Measurements from ENCODE around the gene AOPEP.
"Not testable (repeated sequence)": the region's sequence is repeated elsewhere in the genome, so short reads cannot be mapped to it uniquely, and the experiment has no call there.

AOPEP gene

DNA sequence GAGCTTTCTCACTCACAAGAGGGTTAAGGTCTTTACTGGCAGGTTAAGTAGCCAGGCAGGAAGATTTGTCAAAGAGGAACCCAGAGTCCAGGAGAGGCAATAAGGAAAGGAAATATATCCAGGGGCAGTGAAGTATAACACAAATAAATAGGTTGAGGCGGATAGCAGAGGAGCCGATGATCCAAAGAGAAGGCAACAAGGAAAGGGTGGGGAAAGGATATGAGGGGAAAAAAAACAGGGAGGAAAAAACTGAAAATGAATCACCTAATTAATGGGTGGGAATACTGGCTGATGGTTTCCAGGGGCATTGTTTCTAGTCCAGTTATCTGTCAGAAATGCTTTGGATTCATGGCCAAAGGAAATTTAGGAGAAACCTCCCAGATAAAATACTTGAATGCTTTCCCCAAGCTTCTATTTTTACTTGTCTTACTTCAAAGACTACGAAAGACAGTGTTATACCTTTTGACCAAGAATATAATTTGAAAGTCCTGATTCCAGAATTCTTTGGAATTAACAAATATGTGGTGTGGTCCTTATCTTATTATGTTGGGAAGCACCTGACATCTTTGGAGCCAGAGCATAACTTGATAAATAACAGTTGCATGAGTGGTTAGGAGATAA, 146.5 kb downstream of the AOPEP start:
- DNase-seq, result no peak

DNA sequence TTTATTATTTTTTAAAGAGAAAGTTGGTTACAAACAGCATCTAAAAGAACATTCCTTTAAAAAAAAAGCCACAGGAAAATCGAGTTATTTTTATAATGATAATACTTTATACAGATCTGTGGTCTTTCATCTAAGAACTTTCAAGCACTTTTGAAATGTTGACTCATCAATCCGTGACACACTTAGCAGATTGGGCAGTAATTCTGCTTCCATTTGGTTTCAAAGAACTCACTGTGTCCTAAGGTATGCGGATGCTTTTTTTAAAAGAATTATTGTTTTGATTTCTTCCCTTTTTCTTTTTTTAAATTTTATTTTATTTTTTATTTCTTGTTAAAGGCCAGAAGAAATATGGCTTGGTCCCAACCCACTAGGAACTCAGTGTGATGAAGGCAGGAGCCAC, 147.8 kb downstream of the AOPEP start:
- DNase-seq, result no peak

DNA sequence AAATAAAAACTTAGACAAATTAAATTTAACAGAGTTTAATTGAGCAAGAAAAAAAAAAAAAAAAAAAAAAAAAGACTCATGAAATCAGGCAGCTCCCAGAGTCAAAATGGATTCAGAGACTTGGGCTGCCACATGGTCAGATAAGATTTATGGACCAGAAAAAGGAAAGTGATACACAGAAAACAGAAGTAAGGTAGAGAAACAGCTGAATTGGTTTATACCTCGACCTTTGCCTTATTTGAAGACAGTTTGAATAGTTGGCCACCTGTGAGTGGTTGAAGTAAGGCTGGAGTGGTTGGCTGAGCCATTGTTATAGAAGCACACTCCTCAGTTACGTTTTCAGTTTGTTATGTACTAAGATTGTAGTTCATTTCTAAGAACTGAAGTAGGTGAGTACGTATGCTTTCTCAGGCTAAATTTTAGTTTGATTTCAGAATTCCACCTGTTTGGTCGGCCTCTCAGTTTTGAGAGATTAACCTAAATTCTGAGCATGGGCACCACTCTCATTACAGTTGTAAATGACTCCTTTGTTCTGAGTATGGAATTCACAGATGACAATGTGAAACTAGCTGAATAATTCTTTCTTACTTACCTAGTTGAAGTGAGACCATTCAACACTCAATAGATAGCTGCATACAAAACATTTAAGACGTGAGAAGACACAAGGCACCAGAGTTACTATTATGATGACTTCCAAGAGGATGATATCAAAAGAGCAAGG, 149.0 kb downstream of the AOPEP start:
- no peak for DNase-seq

DNA sequence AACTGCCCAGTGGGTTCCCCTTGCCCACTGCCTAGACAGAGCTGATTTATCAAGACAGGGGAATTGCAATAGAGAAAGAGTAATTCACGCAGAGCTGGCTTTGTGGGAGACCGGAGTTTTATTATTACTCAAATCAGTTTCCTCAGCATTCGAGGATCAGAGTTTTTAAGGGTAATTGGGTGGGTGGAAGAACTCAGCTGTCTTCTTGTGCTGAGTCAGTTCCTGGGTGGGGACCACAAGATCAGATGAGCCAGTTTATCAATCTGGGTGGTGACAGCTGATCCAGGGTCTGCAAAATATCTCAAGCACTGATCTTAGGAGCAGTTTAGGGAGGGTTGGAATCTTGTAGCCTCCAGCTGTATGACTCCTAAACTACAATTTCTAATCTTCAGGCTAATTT, 152.3 kb downstream of the AOPEP start:
- not testable (repeated sequence) for DNase-seq

DNA sequence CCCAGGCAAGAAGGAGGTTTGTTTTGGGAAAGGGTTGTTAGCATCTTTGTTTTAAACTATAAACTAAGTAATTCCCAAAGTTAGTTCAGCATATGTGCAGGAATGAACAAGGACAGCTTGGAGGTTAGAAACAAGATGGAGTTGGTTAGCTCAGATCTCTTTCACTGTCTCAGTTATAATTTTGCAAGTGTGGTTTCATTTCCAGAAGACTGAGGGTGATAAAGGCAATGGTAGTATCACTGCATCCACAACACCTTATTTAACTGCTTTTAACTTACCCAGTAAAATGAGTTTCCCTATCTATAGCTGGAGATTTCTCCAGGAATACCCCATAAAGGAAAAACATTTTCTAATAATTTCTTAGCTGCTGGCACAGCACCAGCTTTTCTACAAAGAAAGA, 152.7 kb downstream of the AOPEP start:
- no peak for DNase-seq

DNA sequence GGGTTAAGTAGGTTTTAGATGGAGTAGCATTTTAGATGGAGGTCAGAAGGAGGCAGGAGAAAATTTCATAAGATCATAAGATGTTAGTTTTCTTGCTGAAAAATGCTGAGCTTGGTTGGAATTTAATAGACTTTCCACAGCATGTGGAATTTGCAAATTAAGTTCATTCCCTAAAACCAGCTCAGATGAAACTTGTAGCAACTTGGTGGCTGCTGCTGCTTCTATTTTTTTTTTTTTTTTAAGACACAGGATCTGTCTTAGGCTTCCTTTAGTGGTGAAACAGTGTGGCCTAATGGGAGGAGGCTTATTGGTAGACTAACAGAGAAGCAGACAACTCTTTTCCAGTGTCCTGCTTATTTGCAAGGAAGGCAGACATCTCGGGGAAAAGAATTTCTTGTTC, 154.5 kb downstream of the AOPEP start:
- no peak for DNase-seq

DNA sequence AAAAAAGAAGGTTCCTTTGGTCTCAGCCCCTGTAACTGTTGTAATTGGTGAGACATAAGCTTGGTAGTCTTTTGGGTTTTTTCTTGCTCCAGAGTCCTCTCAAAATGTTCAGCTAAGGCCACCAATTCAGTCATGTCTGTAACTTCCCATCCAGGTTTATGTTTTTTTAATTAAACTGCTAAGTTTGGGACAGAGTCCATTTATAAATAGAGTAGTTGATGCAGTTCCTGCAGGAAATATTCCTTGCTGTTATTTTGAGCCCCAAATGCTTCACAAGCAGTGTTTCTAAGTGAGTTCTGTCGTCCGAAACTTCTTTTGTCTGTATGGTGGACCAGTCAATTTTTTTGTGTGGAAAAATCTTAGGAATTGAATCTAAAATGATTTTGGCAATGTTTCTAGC, 155.0 kb downstream of the AOPEP start:
- DNase-seq, result no peak

DNA sequence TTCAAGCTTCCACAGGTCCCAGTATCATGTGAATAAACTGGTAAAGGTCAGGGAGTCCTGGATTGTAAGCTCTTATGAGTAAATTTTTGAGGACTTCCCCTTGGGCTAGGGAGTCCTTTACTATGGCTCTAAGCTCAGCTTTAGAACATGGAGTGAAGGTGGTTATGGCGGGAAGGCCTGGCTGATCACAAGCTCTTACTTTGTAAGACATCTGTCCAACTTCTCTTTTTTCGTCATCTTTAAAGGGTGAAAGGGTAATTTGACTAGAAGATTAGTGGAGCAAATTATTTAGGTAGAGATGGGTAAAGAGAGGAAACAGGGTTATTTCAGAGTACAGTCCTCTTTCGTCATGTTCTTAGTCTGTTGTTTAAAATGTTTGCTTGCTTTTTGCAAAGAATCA, 155.4 kb downstream of the AOPEP start:
- DNase-seq, result no peak

DNA sequence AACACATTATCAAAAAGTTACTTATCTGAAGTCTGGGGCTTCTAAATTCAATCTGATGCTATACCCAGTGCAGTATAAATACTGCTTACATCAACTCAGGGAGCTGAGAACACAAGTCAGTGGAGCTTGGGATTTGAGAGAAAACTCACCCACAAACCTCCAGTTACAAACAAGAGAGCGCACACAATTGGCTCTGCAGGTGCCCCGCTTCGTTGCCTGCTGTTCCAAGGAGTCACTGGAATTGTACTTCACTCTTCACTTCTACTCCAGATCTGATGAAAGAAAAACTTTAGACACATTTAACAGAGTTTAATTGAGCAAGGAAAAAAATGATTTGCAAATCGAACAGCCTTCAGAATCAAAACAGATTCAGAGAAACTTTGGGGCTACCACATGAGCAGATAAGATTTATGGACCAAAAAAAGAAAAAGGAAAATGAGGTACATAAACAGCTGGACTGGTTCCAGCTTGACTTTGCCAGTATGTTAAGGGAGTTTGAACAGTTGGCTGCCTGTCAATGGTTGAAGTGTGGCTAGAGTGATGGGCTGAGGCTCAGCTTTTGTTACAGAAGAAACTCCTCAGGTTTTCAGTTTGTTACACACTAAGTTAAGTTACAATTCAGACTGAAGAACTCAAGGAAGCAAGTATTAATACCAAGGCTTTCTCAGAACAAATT, 156.6 kb downstream of the AOPEP start:
- DNase-seq, result no peak

DNA sequence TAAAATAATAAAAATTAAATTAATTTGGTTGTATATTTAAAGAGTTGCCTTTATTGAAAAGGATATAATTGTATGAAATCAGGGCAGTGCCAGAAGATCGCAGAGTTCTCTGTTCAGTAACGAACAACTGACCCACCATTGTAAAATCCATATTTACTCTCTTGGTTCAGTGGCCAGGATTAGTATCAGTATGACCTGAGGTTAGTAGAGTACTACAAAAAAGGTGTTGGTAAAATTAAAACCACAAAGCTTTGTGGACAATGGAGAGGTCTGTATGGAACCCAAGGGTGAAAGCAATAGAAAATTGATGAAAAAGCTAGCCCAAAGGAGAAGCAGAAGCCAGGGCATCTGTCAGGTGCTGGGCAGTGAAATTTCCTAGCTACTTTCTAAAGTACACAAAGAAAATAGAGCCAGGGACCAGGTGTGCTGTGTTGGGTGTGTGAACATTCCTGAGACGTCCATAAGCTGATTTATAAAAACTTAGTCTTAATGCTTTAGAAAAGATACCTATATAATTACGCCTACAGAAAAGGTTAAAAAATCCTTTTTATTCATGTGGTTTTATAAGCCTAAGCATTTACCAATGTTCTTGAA, 159.5 kb downstream of the AOPEP start:
- DNase-seq, result no peak

DNA sequence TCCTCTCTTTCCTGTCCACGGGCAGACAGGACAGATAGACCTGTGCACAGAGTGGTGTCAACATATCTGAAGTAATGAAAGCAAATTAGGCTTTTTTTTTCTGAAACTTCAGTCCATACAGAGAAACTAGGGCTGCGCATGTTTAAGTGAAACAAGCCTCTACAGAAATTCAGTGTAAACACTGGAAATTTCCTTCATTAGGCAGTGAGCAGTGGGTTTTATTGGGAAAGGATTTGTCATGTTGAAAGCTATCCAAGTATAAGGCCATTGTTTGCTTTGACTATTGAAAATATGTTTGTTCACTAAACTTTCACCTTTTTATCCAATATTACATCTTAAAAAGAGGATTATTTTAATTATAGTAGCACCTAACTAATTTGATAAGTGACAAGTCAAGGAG, 161.2 kb downstream of the AOPEP start:
- DNase-seq, result no peak

DNA sequence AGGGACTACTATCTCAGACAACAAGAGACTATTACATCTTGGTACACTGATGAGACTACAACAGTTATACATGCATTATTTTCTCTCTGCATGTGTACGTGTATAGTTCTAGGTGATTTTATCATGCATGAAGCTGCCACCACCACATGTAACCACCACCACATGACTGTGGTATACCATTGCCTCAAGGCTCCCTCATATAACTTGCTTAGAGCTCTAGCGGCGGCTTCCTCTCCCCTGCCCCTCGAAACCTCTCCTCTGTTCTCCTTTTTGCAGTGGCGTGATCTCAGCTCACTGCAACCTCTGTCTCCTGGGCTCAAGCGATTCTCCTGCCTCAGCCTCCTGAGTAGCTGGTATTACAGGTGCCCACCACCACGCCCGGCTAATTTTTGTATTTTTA, 162.3 kb downstream of the AOPEP start:
- no peak for DNase-seq

DNA sequence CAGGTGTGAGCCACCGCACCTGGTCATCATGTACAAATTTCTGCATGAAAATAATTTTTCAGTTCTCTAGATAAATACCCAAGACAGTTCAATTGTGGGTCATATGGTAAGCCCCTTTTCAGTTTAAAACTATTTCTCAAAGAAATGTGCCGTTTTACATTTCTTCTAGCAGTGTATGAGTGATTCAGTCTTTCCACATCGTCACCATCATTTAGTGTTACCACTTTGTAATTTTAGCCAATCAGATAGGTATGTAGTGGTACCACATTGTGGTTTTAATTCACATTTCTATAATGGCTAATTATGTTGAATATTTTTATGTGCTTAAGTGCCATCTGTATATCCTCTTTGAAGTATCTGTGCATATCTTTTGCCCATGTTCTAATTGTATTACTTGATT, 163.1 kb downstream of the AOPEP start:
- no peak for DNase-seq

DNA sequence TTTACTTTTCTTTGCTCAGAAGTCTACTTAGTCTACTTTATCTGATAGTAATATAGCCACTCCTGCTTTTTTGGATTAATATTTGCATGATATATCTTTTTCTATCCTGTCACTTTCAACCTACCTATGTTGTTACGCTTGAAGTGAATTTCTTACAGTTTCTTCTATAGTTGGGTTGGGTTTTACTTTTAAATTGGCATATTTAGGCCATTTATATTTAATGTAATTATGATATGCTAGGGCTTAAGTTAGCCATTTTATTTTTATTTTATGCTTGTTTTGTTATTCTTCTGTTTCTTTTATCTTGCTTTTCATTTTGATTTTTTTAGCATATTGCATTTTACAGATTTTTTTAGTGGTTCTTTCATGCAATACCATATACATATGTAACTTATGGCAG, 164.7 kb downstream of the AOPEP start:
- DNase-seq, result no peak

DNA sequence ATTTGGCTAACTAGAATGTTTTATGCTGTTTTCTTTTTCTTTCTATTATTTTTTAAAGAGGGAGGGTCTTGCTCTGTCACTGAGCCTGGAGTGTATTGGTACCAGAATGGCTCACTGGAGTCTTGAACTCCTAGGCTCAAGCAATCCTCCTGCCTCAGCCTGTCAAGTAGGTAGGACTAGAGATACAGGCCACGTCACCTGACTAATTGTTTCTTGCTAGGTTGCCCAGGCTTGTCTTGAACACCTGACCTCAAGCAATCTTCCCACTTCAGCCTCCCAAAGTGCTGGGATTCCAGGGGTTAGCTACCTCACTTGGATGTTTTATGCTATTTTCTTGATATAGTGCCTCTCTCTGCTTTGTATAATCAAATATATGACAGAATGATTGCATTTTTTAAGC, 166.2 kb downstream of the AOPEP start:
- DNase-seq, result no peak

DNA sequence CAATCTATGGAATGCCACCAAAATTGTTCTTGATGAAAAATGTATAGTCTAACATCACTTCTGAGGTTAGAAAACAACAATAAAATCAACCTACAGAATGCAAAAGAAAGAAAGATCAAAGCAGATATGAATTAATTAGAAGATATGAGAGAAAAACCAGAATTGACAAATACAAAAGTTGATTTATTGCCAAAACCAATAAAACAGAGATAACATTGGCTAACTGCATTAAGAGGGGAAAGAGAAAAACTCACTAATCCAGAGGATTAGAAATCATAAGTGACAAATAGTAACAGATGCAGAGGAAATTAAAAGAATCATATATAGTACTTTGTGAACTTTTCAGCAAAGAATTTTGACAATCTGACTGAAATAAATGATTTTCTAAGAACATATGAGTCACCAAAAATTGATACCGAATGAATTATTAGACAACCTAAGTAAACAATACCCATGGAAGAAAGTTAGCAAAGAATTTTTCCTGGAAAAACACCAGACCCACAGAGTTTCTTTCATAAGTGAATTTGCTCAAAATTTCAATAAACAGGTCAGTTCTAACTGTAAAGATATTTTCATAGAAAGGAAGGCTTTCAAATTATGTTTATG, 167.7 kb downstream of the AOPEP start:
- no peak for DNase-seq

DNA sequence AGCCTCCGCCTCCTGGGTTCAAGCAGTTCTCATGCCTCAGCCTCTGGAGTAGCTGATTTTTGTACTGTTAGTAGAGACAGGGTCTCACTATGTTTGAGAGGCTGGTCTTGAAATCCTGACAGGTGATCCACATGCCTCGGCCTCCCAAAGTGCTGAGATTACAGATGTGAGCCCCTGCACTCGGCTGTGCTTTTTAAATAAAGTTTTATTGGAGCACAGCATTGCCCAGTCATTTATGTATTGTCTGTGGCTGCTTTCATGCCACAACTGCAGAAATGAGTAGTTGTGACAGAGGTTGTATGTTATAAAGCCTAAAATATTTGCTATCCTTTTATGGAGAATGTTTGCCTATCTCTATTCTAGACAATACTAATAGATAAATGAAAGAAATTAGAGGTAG, 169.2 kb downstream of the AOPEP start:
- DNase-seq, result no peak

DNA sequence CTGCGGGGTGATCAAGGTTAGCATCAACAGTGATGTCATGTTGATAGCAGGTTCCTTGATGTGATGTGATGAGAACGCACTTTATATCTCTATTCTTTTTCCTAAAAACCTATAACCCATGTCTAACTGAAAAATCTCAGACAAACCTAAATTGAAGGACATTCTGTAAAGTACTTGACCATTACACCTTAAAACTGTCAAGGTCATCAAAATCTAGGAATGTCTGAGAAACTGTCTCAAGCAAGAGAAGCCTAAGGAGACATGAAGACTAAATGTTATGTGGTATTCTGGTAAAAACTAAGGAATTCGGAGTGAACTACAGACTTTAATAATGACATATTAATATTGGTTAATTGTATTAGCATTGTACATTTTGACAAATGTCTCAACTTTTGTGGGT, 170.0 kb downstream of the AOPEP start:
- no peak for DNase-seq

DNA sequence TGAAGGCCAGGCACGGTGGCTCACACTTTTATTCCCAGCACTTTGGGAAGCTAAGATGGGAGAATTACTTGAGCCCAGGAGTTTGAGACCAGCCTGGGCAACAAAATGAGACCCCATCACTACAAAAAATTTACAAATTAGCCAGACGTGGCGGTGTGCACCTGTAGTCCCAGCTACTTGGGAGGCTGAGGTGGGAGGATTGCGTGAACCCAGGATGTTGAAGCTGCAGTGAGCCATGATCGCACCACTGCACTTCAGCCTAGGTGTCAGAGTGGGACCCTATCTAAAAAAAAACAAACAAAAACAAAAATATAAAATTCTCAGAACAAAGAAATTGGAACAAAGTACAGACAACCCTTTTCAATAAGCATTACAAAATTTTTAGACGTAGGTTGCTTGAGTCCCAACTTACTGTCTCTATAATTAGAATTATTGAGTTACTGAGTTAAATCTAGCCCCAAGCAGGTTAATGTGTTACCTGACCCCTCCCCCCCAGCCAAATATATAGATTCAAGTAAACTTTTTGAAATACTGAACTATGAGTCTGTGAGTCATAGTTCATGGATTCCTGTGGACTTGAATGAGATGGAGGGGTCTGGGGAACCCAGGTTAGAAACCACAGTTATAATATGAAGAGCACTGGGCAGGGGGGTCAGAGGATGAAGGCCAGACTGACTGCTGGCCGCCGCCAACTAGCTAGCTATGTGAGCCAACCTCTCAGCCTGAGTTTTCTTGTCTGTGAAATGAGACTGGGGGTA, 173.1 kb downstream of the AOPEP start:
- DNase-seq, result no peak

DNA sequence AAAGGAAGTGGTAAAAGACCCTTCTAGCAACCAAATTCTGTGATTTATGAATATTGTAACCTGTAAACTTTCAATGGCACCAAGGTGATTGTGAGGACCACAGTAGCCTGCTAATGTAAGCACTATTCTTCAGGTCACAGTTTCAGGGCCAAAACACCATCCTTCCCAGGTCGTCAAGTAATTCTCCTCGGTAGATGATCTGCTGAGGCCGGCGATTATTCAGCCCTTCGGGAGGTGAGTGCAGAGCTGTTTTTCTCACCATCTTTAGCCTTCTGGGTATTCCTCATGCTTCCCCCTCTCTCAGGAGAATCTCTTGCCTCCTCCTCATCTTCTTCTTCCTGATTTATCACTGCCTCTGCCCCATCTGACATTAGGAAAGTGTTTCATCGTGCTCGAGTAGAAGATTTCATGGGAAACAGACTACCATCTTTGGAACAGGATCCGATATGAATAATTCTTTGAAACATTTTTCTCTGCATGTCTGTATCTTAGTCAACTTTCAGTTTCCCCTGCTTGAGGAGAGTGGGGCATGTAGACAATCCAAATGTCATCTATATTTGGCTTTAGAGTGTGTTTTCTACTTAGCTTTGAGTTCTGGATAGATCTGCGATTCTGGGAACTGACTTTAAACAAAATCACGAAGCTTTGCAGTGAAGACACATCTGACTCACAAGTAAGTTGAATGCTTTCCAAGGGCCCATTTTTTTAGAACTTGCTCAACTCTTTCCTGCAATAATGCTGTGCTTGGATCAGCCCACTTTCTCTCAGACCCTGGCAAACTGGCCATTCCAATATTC, 173.9 kb downstream of the AOPEP start:
- no peak for DNase-seq

DNA sequence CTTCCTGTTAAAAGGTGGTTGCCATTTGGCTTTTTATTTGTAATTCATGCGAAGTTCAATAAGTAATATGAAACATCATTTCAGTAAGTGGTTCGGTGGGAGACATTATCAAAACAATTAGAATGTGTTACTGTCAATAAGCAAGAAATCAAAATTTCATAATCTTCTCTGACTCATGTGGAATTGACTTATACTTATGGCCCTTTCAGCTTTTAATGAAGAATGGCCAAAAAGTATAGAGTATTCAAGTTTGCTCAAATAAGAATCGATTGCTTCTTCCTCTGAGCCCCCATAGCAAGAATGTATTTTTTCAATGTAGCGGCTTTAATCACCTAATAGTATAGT, 174.5 kb downstream of the AOPEP start:
- DNase-seq, result no peak

DNA sequence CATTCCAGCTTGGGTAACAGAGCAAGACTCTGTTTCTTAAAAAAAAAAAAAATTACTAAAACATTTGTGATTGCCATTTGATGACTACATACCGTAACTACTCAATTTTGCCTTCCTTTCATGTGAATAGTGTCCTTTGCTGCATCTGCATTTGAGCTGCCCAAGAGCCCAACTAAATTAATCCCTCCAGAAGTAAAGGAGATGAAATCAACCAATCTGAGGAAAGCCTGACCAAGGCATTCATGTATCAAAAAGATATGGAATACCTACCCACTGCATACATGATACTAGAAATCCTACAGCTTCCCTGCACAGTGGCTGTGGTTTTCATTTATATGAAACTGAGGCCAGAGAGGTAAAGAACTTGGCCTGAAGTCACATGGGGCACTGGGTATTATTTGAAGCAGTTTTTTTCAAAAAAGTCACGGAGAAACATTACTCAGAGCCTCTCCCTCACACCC, 177.5 kb downstream of the AOPEP start:
- no peak for DNase-seq

Measured in cerebellar nuclear complex (tissue), 1 donor.